ENCODE data around the gene SYPL1.
"Not testable (repeated sequence)": the region's sequence is repeated elsewhere in the genome, so short reads cannot be mapped to it uniquely, and the experiment has no call there.

DNA sequence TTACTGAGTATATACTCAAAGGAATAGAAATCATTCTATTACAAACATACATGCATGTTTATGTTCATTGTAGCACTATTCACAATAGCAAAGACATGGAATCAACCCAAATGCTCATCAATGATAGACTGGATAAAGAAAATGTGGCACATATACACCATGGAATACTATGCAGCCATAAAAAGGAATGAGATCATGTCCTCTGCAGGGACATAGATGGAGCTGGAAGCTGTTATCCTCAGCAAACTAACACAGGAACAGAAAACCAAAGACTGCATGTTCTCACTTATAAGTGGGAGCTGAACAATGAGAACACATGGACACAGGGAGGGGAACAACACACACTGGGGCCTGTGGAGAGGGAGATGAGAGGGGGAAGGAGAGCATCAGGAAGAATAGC lies 26.1 kb upstream of the SYPL1 start:
- TF ChIP-seq POLR2A (IDR thresholded peaks at IDR 0.05), result not testable (repeated sequence)
- TF ChIP-seq, protein P1, sequence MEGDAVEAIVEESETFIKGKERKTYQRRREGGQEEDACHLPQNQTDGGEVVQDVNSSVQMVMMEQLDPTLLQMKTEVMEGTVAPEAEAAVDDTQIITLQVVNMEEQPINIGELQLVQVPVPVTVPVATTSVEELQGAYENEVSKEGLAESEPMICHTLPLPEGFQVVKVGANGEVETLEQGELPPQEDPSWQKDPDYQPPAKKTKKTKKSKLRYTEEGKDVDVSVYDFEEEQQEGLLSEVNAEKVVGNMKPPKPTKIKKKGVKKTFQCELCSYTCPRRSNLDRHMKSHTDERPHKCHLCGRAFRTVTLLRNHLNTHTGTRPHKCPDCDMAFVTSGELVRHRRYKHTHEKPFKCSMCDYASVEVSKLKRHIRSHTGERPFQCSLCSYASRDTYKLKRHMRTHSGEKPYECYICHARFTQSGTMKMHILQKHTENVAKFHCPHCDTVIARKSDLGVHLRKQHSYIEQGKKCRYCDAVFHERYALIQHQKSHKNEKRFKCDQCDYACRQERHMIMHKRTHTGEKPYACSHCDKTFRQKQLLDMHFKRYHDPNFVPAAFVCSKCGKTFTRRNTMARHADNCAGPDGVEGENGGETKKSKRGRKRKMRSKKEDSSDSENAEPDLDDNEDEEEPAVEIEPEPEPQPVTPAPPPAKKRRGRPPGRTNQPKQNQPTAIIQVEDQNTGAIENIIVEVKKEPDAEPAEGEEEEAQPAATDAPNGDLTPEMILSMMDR (IDR thresholded peaks at IDR 0.05), result not testable (repeated sequence)

Measured in thyroid gland (tissue), 4 donors.